ENCODE data around the gene KLF2.

DNA sequence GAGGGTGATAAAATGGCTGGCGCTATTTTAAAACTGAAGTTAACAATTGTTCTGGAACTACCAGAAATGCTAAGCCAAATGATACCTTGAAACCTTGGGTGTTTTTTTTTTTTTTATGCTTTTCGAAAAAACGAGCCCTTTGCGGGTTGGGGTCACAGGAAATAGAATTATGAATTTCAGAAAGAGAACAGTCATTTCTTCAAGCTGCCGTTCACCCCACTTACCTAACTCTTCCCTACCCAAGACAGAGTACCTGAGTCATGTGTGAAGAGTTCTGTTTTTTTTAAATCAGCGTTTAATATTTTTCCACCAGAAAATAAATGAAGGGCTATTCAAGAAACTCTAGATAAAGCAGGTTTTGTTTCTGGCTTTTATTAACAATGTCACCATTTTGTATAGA is 35.3 kb downstream of the KLF2 start:
- TF ChIP-seq, protein P1, sequence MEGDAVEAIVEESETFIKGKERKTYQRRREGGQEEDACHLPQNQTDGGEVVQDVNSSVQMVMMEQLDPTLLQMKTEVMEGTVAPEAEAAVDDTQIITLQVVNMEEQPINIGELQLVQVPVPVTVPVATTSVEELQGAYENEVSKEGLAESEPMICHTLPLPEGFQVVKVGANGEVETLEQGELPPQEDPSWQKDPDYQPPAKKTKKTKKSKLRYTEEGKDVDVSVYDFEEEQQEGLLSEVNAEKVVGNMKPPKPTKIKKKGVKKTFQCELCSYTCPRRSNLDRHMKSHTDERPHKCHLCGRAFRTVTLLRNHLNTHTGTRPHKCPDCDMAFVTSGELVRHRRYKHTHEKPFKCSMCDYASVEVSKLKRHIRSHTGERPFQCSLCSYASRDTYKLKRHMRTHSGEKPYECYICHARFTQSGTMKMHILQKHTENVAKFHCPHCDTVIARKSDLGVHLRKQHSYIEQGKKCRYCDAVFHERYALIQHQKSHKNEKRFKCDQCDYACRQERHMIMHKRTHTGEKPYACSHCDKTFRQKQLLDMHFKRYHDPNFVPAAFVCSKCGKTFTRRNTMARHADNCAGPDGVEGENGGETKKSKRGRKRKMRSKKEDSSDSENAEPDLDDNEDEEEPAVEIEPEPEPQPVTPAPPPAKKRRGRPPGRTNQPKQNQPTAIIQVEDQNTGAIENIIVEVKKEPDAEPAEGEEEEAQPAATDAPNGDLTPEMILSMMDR (IDR thresholded peaks at IDR 0.05; ENCODE audit: low read length) = no peak
- no peak for TF ChIP-seq EZH2 (IDR thresholded peaks at IDR 0.05; ENCODE audit: borderline replicate concordance, low read length)

All from OCI-LY1 (cell line).